Measurements from ENCODE around the gene FRMD1. TPM values are rescaled to one million over a fixed set of nuclear protein-coding genes. Genes with fewer than 3 reads are reported as not detected.
A peak's percentile ranks its signal among the peaks of the same experiment; 100 is the strongest.

The FRMD1 gene
- total RNA-seq, 6 donors from 2014 or later = not detected

DNA sequence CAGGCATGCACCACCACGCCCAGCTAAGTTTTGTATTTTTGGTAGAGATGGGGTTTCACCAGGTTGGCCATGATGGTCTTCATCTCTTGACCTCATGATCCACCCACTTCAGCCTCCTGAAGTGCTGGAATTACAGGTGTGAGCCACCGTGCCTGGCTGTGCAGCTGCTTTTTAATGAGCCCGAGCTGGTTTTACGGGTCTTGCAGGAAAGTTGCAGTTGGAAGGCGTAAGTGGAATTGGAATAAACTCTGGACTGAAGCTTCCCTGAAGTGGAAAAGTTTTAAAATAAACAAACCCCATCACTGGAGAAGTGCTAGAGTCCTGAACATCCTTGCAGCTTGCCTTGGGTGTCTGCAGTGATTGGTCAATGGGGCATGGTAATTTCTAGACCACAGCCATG is 41.2 kb downstream of the FRMD1 start:
- Histone ChIP-seq H3K36me3 (no peaks in the 10 kb centered on the region), H3K9me3 (peaks cover 24 to 37% (median 28%) of the 10 kb centered on the region in 4 donors), H3K4me3 (no peak overlapping the region), H3K4me1 (peaks cover 10 to 13% (median 11%) of the 10 kb centered on the region in 4 donors), H3K27me3 (no peaks in the 10 kb centered on the region), H3K27ac (peak overlapping the region in 1 of 4 donors; percentile 68)
- whole genome bisulfite sequencing, 2 donors = 64 to 68% methylated on average over 5 of the region's 5 CpGs
- DNase-seq = no peak
- TF ChIP-seq, protein P1, sequence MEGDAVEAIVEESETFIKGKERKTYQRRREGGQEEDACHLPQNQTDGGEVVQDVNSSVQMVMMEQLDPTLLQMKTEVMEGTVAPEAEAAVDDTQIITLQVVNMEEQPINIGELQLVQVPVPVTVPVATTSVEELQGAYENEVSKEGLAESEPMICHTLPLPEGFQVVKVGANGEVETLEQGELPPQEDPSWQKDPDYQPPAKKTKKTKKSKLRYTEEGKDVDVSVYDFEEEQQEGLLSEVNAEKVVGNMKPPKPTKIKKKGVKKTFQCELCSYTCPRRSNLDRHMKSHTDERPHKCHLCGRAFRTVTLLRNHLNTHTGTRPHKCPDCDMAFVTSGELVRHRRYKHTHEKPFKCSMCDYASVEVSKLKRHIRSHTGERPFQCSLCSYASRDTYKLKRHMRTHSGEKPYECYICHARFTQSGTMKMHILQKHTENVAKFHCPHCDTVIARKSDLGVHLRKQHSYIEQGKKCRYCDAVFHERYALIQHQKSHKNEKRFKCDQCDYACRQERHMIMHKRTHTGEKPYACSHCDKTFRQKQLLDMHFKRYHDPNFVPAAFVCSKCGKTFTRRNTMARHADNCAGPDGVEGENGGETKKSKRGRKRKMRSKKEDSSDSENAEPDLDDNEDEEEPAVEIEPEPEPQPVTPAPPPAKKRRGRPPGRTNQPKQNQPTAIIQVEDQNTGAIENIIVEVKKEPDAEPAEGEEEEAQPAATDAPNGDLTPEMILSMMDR (IDR thresholded peaks at IDR 0.05) = no peak
- TF ChIP-seq POLR2A (IDR thresholded peaks at IDR 0.05) (no peak), EP300 (IDR thresholded peaks at IDR 0.05) (no peak), POLR2AphosphoS5 (IDR thresholded peaks at IDR 0.05) (no peak)
- ATAC-seq (ENCODE audit: low FRiP score in 2 of 2) = no peak

DNA sequence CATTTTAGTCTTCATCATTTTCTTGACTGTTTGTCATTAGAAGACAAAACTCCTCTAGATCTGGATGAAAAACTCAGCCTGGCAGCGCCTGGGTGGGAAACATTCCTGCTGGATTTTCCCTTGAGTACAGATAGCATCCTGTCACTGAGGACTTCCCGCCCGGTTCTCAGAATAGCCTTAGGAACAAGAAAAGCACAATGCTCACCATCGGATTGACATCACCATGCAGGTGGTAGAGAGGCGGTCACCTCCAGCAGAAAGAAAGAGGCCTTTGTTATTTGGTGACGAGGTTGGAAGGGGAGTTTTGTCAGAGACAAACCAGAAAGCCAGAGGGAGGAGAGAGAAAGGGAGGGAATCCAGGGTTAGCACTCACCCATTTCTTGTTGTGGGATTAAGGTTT is 41.8 kb downstream of the FRMD1 start:
- no peak for TF ChIP-seq POLR2A (IDR thresholded peaks at IDR 0.05)
- TF ChIP-seq POLR2AphosphoS5 (IDR thresholded peaks at IDR 0.05) = peak; percentile 19 to 61
- peak in 2 of 4 donors; percentile 65 to 73 for TF ChIP-seq EP300 (IDR thresholded peaks at IDR 0.05)
- TF ChIP-seq, protein P1 (IDR thresholded peaks at IDR 0.05) = no peak
- 67 to 75% methylated on average over 6 of the region's 6 CpGs for WGBS, 2 donors

DNA sequence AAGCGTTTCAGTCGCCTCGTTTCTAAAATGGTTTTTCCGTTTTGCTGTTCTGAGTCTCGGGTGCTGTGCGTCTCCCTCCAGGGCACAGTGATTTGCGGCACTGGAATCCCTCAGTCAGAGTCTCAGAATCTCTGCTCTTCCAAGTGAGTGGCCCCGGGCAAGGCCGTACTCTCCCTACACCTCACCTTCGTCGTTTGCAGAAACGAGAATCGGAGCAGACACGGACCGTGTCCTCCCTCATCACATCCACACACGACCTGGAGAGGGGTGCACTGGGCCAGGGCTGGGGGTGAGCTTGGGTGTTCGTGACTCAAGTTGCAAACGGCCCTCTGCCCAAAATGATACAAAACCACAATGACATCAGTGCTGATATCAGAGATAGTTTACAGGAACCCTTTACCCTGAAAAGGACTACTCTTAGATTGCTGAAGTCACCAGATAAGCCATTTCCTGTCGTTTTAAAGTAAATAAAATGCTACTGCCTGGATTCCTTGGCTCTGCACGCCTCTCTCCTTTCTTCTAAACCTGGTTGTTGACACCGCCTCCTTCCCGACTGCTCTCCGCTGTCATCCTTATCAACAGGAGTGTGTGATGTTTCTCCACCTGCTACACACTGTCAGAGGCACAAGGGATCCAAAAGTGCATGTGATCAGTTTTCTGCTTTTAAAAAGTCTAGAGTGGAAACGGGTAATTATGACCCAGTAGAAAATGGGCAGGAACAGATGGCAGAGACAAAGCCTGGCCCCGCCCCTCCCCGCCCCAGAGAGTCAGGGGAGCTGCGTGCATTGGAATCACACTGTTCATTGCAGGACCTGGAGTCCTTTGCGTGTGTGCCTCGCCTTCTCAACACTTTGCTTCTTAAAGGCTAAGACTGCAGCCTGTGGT is 43.1 kb downstream of the FRMD1 start:
- Histone ChIP-seq H3K9me3 (peaks cover 19 to 26% (median 24%) of the 10 kb centered on the region in 4 donors), H3K27ac (peak overlapping the region; percentile 68 to 80 (median 76)), H3K27me3 (no peaks in the 10 kb centered on the region), H3K4me3 (peak overlapping the region in 3 of 4 donors; percentile 23 to 45 (median 41)), H3K36me3 (no peaks in the 10 kb centered on the region), H3K4me1 (peaks cover 13 to 22% (median 15%) of the 10 kb centered on the region in 4 donors)
- ATAC-seq (ENCODE audit: low FRiP score in 2 of 2) (peak; percentile 22 to 52), DNase-seq (no peak)
- 36 to 65% methylated on average over 26 to 29 of the region's 29 CpGs for WGBS, 2 donors
- TF ChIP-seq, protein P1 (IDR thresholded peaks at IDR 0.05) = no peak
- TF ChIP-seq POLR2A (IDR thresholded peaks at IDR 0.05) = no peak
- TF ChIP-seq EP300 (IDR thresholded peaks at IDR 0.05) = peak in 3 of 4 donors; percentile 39 to 73 (median 58)
- peak in 1 of 2 donors; percentile 71 for TF ChIP-seq POLR2AphosphoS5 (IDR thresholded peaks at IDR 0.05)

More for the DNA sequence above, 41.8 kb downstream of the FRMD1 start:
- ATAC-seq (ENCODE audit: low FRiP score in 2 of 2) = no peak
- no peaks in the 10 kb centered on the region for H3K27me3 ChIP-seq
- H3K27ac ChIP-seq = peak overlapping the region in 1 of 4 donors; percentile 68
- no peak overlapping the region for H3K4me3 ChIP-seq
- H3K9me3 ChIP-seq = peaks cover 24 to 37% (median 28%) of the 10 kb centered on the region in 4 donors
- DNase-seq = no peak
- peaks cover 10 to 13% (median 11%) of the 10 kb centered on the region in 4 donors for H3K4me1 ChIP-seq
- H3K36me3 ChIP-seq = no peaks in the 10 kb centered on the region

DNA sequence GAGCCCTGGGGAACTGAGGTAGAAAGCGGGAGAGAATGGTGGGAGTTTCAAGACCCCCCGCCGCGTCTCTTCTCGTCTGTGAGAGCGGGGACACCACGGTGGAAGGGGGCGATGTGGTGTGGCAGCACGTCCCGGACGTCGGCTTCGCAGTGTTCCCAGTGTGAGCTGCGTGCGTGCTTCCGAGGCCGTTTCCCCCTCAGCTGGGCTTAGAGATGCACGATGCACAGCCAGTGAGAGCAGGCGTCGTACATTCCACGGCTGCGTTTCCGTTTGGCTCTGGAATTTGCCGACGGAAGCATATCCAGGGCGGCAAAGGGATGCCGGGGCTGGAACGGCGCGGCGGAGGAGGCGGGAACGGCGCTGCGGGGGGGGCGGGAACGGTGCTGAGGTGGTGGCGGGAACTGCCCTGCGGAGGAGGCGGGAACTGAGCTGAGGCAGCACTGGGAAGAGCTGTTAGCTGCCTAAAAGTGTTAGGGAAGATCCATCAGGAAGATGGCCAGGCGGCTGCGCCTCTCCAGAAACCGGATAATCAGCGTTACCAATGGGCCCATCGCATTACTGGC is 43.8 kb downstream of the FRMD1 start:
- peak overlapping the region; percentile 68 to 80 (median 76) for H3K27ac ChIP-seq
- no peaks in the 10 kb centered on the region for H3K27me3 ChIP-seq
- H3K36me3 ChIP-seq = no peaks in the 10 kb centered on the region
- DNase-seq (peak in 1 of 2 donors; percentile 85), ATAC-seq (ENCODE audit: low FRiP score in 2 of 2) (peak; percentile 53 to 72)
- no peak for TF ChIP-seq POLR2A (IDR thresholded peaks at IDR 0.05)
- peak in 1 of 2 donors; percentile 85 for TF ChIP-seq POLR2AphosphoS5 (IDR thresholded peaks at IDR 0.05)
- peak in 2 of 4 donors; percentile 35 to 87 for TF ChIP-seq EP300 (IDR thresholded peaks at IDR 0.05)
- H3K9me3 ChIP-seq = peaks cover 13 to 19% (median 17%) of the 10 kb centered on the region in 4 donors
- WGBS, 2 donors = 28 to 58% methylated on average over 17 to 38 of the region's 45 CpGs
- peak overlapping the region in 3 of 4 donors; percentile 23 to 45 (median 41) for H3K4me3 ChIP-seq
- H3K4me1 ChIP-seq = peaks cover 14 to 27% (median 20%) of the 10 kb centered on the region in 4 donors

DNA sequence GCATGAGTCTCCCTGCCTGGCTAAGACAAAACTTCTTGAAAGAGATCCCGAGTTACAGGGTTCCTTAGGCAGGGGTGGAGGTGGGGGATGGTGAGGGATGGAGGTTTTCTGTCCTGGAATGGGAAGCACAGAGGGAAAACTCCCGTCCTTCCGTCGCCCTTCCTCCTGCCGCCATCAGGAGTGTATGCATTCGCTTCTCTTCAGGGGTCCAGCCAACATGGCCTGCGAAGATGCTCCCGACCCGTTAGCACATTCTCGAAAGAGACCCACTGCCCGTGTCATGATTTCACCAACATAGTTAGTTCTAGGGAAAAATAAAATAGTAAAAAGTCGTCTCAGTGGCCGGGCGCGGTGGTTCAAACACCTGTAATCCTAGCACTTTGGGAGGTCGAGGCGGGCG is 44.5 kb downstream of the FRMD1 start:
- ATAC-seq (ENCODE audit: low FRiP score in 2 of 2) = no peak
- Histone ChIP-seq H3K27ac (peak overlapping the region; percentile 48 to 80 (median 66)), H3K27me3 (no peaks in the 10 kb centered on the region), H3K4me1 (peaks cover 14 to 27% (median 21%) of the 10 kb centered on the region in 4 donors), H3K9me3 (peaks cover 8 to 12% (median 11%) of the 10 kb centered on the region in 4 donors), H3K36me3 (no peaks in the 10 kb centered on the region), H3K4me3 (no peak overlapping the region)
- DNase-seq = no peak
- WGBS, 2 donors = 93% methylated on average over 18 of the region's 18 CpGs
- TF ChIP-seq, protein P1 (IDR thresholded peaks at IDR 0.05) = no peak
- TF ChIP-seq POLR2A (IDR thresholded peaks at IDR 0.05) (no peak), EP300 (IDR thresholded peaks at IDR 0.05) (no peak), POLR2AphosphoS5 (IDR thresholded peaks at IDR 0.05) (no peak)

Data from upper lobe of left lung (tissue), 6 donors.